ENCODE results near the gene TSPAN16. TPM values are rescaled to one million over a fixed set of nuclear protein-coding genes. Genes with fewer than 3 reads are reported as not detected.

TSPAN16 gene
- total and polyA plus RNA-seq, 2 of the 13 experiments (the other 11 are each of a cell fraction or from before 2014, with no cell fraction given): not detected

- H4K20me1 ChIP-seq (ENCODE audit: insufficient read depth, low read length): no peaks in the 10 kb centered on the region
- no peaks in the 10 kb centered on the region for H3K27me3 ChIP-seq (ENCODE audit: control insufficient read depth in 1 of 2, insufficient read depth in 2 of 2, low read length in 2 of 2)
- no peak for FAIRE-seq
- intact Hi-C loops (cut with micrococcal nuclease; ENCODE audit: unreplicated experiment): no loop called here
- no peaks in the 10 kb centered on the region for H3K36me3 ChIP-seq (replicated peaks in 1 of 2; ENCODE audit: control insufficient read depth in 1 of 2, insufficient read depth in 2 of 2, low read length in 2 of 2)
- H3K4me2 ChIP-seq (ENCODE audit: low read depth, low read length): no peak overlapping the region
- H3K9me3 ChIP-seq (ENCODE audit: low read length): no peaks in the 10 kb centered on the region
- H3K79me2 ChIP-seq (ENCODE audit: insufficient read depth, low read length): no peaks in the 10 kb centered on the region
- ChIA-PET POLR2A (no interaction called here), CTCF (ENCODE audit: low intra/inter-chr PET ratio, low total read pairs) (no interaction called here)
- 39% methylated on average over 4 of the region's 4 CpGs for WGBS (ENCODE audit: low lambda C conversion rate)
- no TSS peak for BruUV-seq (replicated peaks)
- no peak for ATAC-seq
- no peak overlapping the region for H3K4me3 ChIP-seq (replicated peaks in 1 of 3; ENCODE audit: insufficient read depth in 1 of 3, low read depth in 2 of 3, low read length in 3 of 3)
- H3K4me1 ChIP-seq (ENCODE audit: insufficient read depth, low read length): peaks cover 27% of the 10 kb centered on the region
- no peak for DNase-seq (ENCODE audit: low spot score)
- no peak overlapping the region for H3K27ac ChIP-seq (ENCODE audit: extremely low read length, insufficient read depth, low read length)
- H3K9ac ChIP-seq (ENCODE audit: insufficient read depth, low read depth, low read length): no peak overlapping the region
- H2AFZ ChIP-seq (ENCODE audit: low read length): no peak overlapping the region
- in situ Hi-C loops (cut with HindIII; ENCODE audit: extremely low pct_ligation_motif_present, low pct_unique_long_range_greater_than_20kb): no loop called here
- TF ChIP-seq MIER2 (CRISPR knock-in tag; IDR thresholded peaks at IDR 0.05) (peak; percentile 75), PRPF4 (IDR thresholded peaks at IDR 0.05; ENCODE audit: low read depth, low read length, poor library complexity, severe bottlenecking) (no peak), HOXA3 (CRISPR knock-in tag; IDR thresholded peaks at IDR 0.05) (no peak), REST (IDR thresholded peaks at IDR 0.05; ENCODE audit: borderline replicate concordance in 1 of 2, low read depth in 1 of 2, low read length in 2 of 2) (peak; percentile 22 to 86), ZFP90 (CRISPR knock-in tag; IDR thresholded peaks at IDR 0.05; ENCODE audit: borderline replicate concordance) (peak; percentile 100), TRIM22 (IDR thresholded peaks at IDR 0.05) (no peak), ZNF607 (CRISPR knock-in tag; IDR thresholded peaks at IDR 0.05; ENCODE audit: borderline replicate concordance) (no peak)
These were observed 53.2 kb downstream of the TSPAN16 start for GRCh38 chr19:11349171-11349570.
